Mesenchymal stem cell (in vitro differentiated cells and primary cell): ENCODE data around the gene ACVR2A.

ENCODE experiments used
- DNase-seq: peaks from one replicate; pipeline ENCODE4 v3.0.0-alpha.2; 2013
- H2AFZ ChIP-seq: one replicate; pipeline ENCODE4 v1.6.1; 2013; ENCODE audit warnings: low read depth, mild to moderate bottlenecking, control low read depth, inconsistent platforms, low read length, moderate library complexity
- H2AK5ac ChIP-seq: 2 replicates; pipeline ENCODE4 v1.6.1; 2013; ENCODE audit warnings: low read length, moderate library complexity, mild to moderate bottlenecking, inconsistent platforms; ENCODE audit not compliant: severe bottlenecking
- H2BK120ac ChIP-seq: one replicate; pipeline ENCODE4 v1.6.1; 2013; ENCODE audit warnings: low read depth, mild to moderate bottlenecking, inconsistent platforms, low read length, moderate library complexity
- H2BK12ac ChIP-seq, 2 experiments: one replicate each; pipeline ENCODE4 v1.6.1; 2013; ENCODE audit warnings: inconsistent platforms in 2 of 2, low read length in 2 of 2, mild to moderate bottlenecking in 2 of 2, moderate library complexity in 2 of 2, control low read depth in 1 of 2
- H2BK15ac ChIP-seq: one replicate; pipeline ENCODE4 v1.6.1; 2013; ENCODE audit warnings: mild to moderate bottlenecking, low read depth, inconsistent platforms; ENCODE audit not compliant: poor library complexity, severe bottlenecking
- H2BK5ac ChIP-seq: 2 replicates; pipeline ENCODE4 v1.6.1; 2013; ENCODE audit warnings: low read depth, mild to moderate bottlenecking, low read length, control low read depth, inconsistent platforms; ENCODE audit not compliant: poor library complexity, severe bottlenecking
- H3K14ac ChIP-seq, 2 experiments: one replicate each; pipeline ENCODE4 v1.6.1; 2013; ENCODE audit warnings: inconsistent platforms in 2 of 2, low read length in 2 of 2, control low read depth in 1 of 2, mild to moderate bottlenecking in 1 of 2, moderate library complexity in 1 of 2
- H3K18ac ChIP-seq, 2 experiments: one replicate each; pipeline ENCODE4 v1.6.1; 2013; ENCODE audit warnings: inconsistent platforms in 2 of 2, low read length in 2 of 2, control low read depth in 1 of 2, low read depth in 1 of 2, mild to moderate bottlenecking in 1 of 2
- H3K23ac ChIP-seq, 2 experiments: one replicate each; pipeline ENCODE4 v1.6.1; 2013; ENCODE audit warnings: inconsistent platforms in 2 of 2, low read length in 2 of 2, mild to moderate bottlenecking in 2 of 2, moderate library complexity in 2 of 2, control low read depth in 1 of 2
- H3K27ac ChIP-seq: 2 replicates; pipeline ENCODE4 v1.5.1; 2013; ENCODE audit warnings: mild to moderate bottlenecking, moderate library complexity, low read length, control low read depth, inconsistent platforms; ENCODE audit not compliant: poor library complexity, severe bottlenecking
- H3K27me3 ChIP-seq, 2 experiments: 2 replicates each; pipeline versions ENCODE4 v1.6.1 to v1.7.0; 2013; ENCODE audit warnings: low read length in 2 of 2, mild to moderate bottlenecking in 2 of 2, moderate library complexity in 2 of 2, control low read depth in 1 of 2, inconsistent platforms in 1 of 2; ENCODE audit not compliant: control insufficient read depth in 1 of 2, insufficient read depth in 1 of 2
- H3K36me3 ChIP-seq, 2 experiments: 2 replicates each; pipeline versions ENCODE4 v1.6.1 to v1.7.0; 2013; ENCODE audit warnings: low read length in 2 of 2, control low read depth in 1 of 2, inconsistent platforms in 1 of 2, low read depth in 1 of 2, mild to moderate bottlenecking in 1 of 2; ENCODE audit not compliant: insufficient read depth in 2 of 2, control insufficient read depth in 1 of 2
- H3K4ac ChIP-seq, 2 experiments: one replicate each; pipeline ENCODE4 v1.6.1; 2013; ENCODE audit warnings: inconsistent platforms in 2 of 2, low read length in 2 of 2, mild to moderate bottlenecking in 2 of 2, moderate library complexity in 2 of 2, control low read depth in 1 of 2, low read depth in 1 of 2
- H3K4me1 ChIP-seq: 2 replicates; pipeline ENCODE4 v1.6.1; 2013; ENCODE audit warnings: low read depth, low read length, control low read depth; ENCODE audit not compliant: control insufficient read depth, insufficient read depth
- H3K4me2 ChIP-seq: 2 replicates; pipeline ENCODE4 v1.6.1; 2013; ENCODE audit warnings: low read length, mild to moderate bottlenecking, inconsistent platforms; ENCODE audit not compliant: poor library complexity, severe bottlenecking
- H3K4me3 ChIP-seq, 2 experiments: 2 replicates each; pipeline versions ENCODE4 v1.5.1 to v1.7.0; 2013; ENCODE audit warnings: low read length in 2 of 2, mild to moderate bottlenecking in 2 of 2, control low read depth in 1 of 2, low read depth in 1 of 2; ENCODE audit not compliant: insufficient read depth in 1 of 2
- H3K79me1 ChIP-seq: replicated peaks from 2 replicates; pipeline ENCODE4 v1.6.1; 2013; ENCODE audit warnings: mild to moderate bottlenecking, control low read depth, low read length, inconsistent platforms; ENCODE audit not compliant: poor library complexity, severe bottlenecking
- H3K9ac ChIP-seq: 2 replicates; pipeline ENCODE4 v1.7.0; 2013; ENCODE audit warnings: mild to moderate bottlenecking, low read length, moderate library complexity
- H3K9me3 ChIP-seq: 2 replicates; pipeline ENCODE4 v1.7.0; 2013; ENCODE audit warnings: mild to moderate bottlenecking, low read length; ENCODE audit not compliant: control insufficient read depth
- H4K8ac ChIP-seq: one replicate; pipeline ENCODE4 v1.6.1; 2013; ENCODE audit warnings: inconsistent platforms, mild to moderate bottlenecking, low read length, moderate library complexity
- H4K91ac ChIP-seq: one replicate; pipeline ENCODE4 v1.6.1; 2013; ENCODE audit warnings: mild to moderate bottlenecking, low read length, inconsistent platforms
- WGBS: methylation state at CpG from one replicate; pipeline ENCODE4 v1.1.7; 2013; ENCODE audit warnings: mixed read lengths; 5-methylcytosine and 5-hydroxymethylcytosine counted together

Gene ACVR2A

DNA sequence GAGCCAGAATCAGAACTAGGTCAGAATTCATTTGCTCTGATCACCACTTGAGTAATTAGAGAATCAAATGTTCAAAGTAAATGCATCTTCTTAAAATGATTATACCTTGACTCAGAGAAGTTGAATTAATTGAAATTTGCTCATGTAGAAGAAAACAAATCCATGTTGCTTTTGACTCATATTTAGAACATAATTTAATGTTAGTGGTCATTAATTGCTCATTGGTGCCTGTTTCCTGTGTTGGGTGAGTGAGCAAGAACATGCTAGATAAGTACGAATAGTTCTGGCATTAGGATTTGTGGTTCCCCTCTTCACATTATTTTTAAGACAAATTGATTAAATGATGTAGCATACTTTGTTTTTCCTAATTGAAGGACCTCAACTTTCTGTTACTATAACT lies 19.0 kb downstream of the ACVR2A start:
- Histone ChIP-seq H2AFZ (no peak overlapping the region), H3K36me3 (no peaks in the 10 kb centered on the region), H2BK15ac (no peak overlapping the region), H2AK5ac (no peak overlapping the region), H3K4ac (no peak overlapping the region), H3K4me1 (peaks cover 1% of the 10 kb centered on the region), H3K9ac (no peak overlapping the region), H3K18ac (no peak overlapping the region), H3K27ac (no peak overlapping the region), H3K79me1 (peaks cover 27% of the 10 kb centered on the region), H3K4me3 (no peak overlapping the region), H3K14ac (no peak overlapping the region), H3K4me2 (no peak overlapping the region), H2BK5ac (no peak overlapping the region), H4K91ac (no peak overlapping the region), H3K23ac (no peak overlapping the region), H3K27me3 (no peaks in the 10 kb centered on the region), H2BK120ac (no peak overlapping the region), H4K8ac (no peak overlapping the region), H3K9me3 (no peaks in the 10 kb centered on the region), H2BK12ac (no peak overlapping the region)
- no CpG with 5 or more reads among the region's 1 CpG for WGBS
- DNase-seq: no peak

DNA sequence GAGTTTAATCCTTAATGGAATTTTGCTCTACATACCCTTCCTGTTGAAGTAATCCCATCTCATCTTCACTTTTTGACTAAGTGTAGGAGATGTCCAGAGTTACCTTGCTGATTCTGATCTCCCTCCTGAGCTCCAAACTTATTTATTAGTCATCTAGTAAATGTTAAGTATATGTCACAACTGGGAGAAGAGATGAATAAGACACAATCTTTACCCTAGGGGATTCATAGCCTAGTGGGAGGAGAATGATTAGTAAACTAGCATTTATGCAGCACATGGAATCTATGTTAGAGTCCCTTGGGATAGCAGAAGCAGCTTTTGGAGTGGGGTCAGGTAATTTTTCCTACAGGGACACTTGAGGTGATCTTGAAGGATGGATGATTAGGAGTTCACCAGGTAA lies 20.7 kb downstream of the ACVR2A start:
- H4K91ac ChIP-seq: no peak overlapping the region
- H2BK5ac ChIP-seq: no peak overlapping the region

DNA sequence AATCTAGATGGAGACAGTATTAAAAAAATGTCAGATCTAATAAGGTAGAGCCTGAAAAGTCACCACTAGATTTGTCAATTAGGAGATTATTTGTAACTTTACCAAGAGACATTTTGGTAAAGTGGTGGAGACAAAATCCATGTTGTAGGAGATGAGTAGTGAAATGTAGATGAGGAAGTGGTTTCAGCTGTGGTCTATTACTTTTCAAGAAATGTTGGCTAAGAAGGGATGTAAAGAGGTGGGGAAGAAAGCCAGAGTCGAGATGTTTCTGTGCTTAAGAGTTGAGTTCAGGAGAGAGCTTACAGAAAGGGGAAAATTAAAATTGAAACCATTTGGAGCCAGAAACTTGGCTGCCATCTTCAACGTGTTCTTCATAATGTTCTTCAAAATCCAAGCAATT lies 22.2 kb downstream of the ACVR2A start:
- H3K4me3 ChIP-seq: no peak overlapping the region
- H2BK12ac ChIP-seq: no peak overlapping the region
- H3K9me3 ChIP-seq: no peaks in the 10 kb centered on the region
- H3K4me2 ChIP-seq: no peak overlapping the region
- H3K36me3 ChIP-seq: no peaks in the 10 kb centered on the region
- no peak overlapping the region for H2AFZ ChIP-seq
- H3K14ac ChIP-seq: no peak overlapping the region
- 89% methylated on average over 2 of the region's 2 CpGs for WGBS
- no peaks in the 10 kb centered on the region for H3K27me3 ChIP-seq
- H4K91ac ChIP-seq: no peak overlapping the region
- no peak for DNase-seq
- H4K8ac ChIP-seq: no peak overlapping the region
- H2AK5ac ChIP-seq: no peak overlapping the region
- H3K18ac ChIP-seq: no peak overlapping the region
- H3K4ac ChIP-seq: no peak overlapping the region
- H3K79me1 ChIP-seq: peaks cover 24% of the 10 kb centered on the region
- no peak overlapping the region for H3K27ac ChIP-seq
- no peaks in the 10 kb centered on the region for H3K4me1 ChIP-seq
- H2BK5ac ChIP-seq: no peak overlapping the region
- H2BK120ac ChIP-seq: no peak overlapping the region
- H3K9ac ChIP-seq: no peak overlapping the region
- H3K23ac ChIP-seq: no peak overlapping the region
- H2BK15ac ChIP-seq: no peak overlapping the region

More for the DNA sequence above, 20.7 kb downstream of the ACVR2A start:
- no peak overlapping the region for H2BK12ac ChIP-seq
- no peaks in the 10 kb centered on the region for H3K27me3 ChIP-seq
- no peak for DNase-seq
- no peak overlapping the region for H3K18ac ChIP-seq
- no peak overlapping the region for H3K4me3 ChIP-seq
- no peak overlapping the region for H4K8ac ChIP-seq
- no peak overlapping the region for H3K14ac ChIP-seq
- no peak overlapping the region for H3K27ac ChIP-seq
- no peak overlapping the region for H3K9ac ChIP-seq
- H3K9me3 ChIP-seq: no peaks in the 10 kb centered on the region
- no peak overlapping the region for H2AFZ ChIP-seq
- no peak overlapping the region for H2BK120ac ChIP-seq
- no peak overlapping the region for H3K4me2 ChIP-seq
- no peak overlapping the region for H3K4ac ChIP-seq
- H2BK15ac ChIP-seq: no peak overlapping the region
- H3K36me3 ChIP-seq: no peaks in the 10 kb centered on the region
- H3K23ac ChIP-seq: no peak overlapping the region
- no peak overlapping the region for H2AK5ac ChIP-seq
- no peaks in the 10 kb centered on the region for H3K4me1 ChIP-seq
- peaks cover 29% of the 10 kb centered on the region for H3K79me1 ChIP-seq

DNA sequence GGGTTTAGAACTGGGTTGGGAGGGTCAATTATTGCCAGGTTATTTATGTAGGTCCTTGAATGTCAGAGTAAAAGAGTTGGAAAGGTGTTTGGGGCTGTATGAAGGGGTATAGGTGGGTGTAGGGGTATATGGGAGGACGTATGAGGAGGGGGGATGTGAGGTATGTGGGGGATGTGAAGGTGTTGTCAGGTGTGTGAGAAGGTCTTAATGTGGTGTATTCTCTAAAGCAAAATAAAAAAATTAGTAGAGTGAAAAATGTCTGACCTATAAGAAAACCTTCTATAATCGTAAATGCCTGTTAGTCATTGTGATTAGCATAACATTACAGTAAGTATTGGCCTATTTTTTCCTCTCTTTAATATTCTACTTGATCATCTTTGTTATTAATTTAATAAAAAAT lies 25.1 kb downstream of the ACVR2A start:
- Histone ChIP-seq H2AFZ (no peak overlapping the region), H3K36me3 (no peaks in the 10 kb centered on the region), H3K23ac (no peak overlapping the region), H3K4me1 (no peaks in the 10 kb centered on the region), H3K9me3 (no peaks in the 10 kb centered on the region), H3K4ac (no peak overlapping the region), H3K9ac (no peak overlapping the region), H2BK12ac (no peak overlapping the region), H4K8ac (no peak overlapping the region), H2BK5ac (no peak overlapping the region), H3K4me3 (no peak overlapping the region), H3K79me1 (peaks cover 22% of the 10 kb centered on the region), H4K91ac (no peak overlapping the region), H2BK120ac (no peak overlapping the region), H3K4me2 (no peak overlapping the region), H3K18ac (no peak overlapping the region), H2BK15ac (no peak overlapping the region), H3K14ac (no peak overlapping the region), H3K27me3 (no peaks in the 10 kb centered on the region), H3K27ac (no peak overlapping the region), H2AK5ac (no peak overlapping the region)
- DNase-seq: no peak
- 92% methylated on average over 1 of the region's 2 CpGs for WGBS
